GM12874 (cell line): ENCODE data around the gene ACOXL.

Experiments used
- TF ChIP-seq, protein P1 (sequence below): IDR thresholded peaks from 2 replicates; pipeline ENCODE4 v1.5.1; 2011; ENCODE audit warnings: low read depth, mild to moderate bottlenecking, control low read depth, low read length, moderate library complexity; ENCODE audit not compliant: insufficient read depth

Gene ACOXL

DNA sequence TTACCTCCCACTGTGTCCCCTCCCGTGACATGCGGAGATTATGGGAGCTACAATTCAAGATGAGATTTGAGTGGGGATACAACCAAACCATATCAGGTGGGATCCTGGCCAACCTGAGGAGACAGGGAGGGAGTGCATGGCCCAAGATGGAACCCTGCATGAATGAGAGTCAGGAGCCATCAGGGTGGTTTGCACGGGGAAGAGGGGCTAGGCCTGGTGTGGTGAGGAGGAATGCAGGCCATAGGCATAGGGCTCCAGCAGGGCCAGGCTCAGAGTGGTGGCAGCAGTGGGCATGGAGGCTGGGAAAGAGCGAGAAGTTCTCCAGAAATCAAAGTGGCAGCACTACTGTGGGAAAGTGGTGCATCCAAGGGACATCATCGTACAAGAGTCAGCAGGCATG is 314.3 kb downstream of the ACOXL start:
- TF ChIP-seq, protein P1, sequence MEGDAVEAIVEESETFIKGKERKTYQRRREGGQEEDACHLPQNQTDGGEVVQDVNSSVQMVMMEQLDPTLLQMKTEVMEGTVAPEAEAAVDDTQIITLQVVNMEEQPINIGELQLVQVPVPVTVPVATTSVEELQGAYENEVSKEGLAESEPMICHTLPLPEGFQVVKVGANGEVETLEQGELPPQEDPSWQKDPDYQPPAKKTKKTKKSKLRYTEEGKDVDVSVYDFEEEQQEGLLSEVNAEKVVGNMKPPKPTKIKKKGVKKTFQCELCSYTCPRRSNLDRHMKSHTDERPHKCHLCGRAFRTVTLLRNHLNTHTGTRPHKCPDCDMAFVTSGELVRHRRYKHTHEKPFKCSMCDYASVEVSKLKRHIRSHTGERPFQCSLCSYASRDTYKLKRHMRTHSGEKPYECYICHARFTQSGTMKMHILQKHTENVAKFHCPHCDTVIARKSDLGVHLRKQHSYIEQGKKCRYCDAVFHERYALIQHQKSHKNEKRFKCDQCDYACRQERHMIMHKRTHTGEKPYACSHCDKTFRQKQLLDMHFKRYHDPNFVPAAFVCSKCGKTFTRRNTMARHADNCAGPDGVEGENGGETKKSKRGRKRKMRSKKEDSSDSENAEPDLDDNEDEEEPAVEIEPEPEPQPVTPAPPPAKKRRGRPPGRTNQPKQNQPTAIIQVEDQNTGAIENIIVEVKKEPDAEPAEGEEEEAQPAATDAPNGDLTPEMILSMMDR, result no peak

DNA sequence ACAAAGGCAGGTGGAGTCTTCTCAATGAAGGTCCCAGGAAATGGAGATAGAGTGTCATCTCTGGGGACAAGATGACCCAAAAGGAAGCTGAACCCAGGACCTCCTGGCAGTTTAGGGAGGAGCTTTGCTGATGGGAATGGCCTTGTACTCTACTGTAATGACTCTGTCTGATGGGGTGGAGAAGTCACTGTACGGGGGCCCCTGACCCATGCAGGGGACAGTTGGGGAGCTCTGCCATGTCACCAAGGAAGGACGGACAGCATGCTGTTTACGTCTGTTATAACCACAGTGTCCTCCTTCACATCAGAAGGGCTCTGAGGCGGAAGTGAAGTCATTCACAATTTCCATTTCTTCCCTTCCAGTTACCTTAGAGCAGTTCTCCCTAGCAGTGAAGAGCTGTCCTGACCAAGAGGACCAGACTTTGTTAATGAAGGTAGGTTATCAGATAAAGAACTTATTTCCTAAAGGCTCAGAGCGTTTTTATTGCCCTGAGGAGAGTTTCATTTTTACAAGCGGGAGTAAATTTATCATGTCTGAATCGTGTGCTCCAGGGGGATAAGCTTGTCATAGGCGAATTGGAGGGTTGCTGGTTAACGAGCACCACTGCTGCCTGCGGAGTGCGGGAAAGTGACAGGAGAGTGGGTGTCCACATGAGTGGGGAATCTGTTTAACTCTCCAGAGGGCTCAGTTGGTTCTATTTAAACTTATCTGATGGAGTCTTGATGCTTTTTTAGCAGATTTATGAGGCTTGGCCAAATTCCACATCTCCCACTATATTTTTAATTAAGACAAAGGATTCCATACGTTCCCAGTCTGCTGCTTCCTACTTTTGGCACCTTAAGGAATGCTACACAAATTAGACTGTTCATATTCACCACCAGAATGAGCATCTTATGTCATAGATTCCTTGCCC is 316.7 kb downstream of the ACOXL start:
- TF ChIP-seq, protein P1, result no peak

DNA sequence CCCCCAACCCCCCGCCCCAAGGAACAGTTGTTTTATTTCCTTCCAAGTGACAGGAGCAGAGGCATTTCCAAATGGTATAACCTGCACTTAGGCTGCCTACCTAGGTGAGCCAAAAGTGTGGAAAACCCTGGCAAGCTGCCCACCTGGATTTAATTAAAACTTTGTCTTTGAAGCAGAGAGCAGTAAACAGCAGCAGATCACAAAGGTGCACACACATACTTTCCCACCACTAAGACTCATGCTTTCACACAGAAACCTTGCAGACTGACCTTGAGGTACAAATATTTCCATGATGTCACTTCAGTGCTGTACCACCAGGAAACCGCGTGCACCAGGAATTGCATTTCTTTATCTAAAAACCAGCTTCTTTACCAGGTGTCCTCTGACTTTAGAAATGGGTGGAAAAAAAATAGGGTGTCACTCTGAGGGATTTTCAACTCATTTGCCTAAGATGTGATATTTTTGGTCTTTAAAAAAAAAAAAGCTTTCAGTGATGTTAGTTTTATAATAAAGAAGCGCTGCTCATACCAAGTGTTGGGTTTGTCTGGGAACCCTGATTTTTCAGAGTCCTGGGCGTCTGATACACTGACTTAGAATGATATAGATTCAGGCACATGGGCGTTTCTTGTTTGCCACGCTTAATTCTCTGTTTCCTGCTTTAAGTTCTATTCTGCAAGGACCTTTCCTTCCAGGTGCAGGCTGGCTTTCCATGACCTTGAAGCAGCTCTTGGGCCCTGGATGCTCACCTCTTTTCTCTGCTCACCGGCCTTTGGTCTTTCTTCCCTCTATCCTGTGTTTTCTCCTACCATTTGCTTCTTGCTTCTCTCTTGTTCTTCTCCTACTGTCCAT is 317.6 kb downstream of the ACOXL start:
- TF ChIP-seq, protein P1, result no peak

DNA sequence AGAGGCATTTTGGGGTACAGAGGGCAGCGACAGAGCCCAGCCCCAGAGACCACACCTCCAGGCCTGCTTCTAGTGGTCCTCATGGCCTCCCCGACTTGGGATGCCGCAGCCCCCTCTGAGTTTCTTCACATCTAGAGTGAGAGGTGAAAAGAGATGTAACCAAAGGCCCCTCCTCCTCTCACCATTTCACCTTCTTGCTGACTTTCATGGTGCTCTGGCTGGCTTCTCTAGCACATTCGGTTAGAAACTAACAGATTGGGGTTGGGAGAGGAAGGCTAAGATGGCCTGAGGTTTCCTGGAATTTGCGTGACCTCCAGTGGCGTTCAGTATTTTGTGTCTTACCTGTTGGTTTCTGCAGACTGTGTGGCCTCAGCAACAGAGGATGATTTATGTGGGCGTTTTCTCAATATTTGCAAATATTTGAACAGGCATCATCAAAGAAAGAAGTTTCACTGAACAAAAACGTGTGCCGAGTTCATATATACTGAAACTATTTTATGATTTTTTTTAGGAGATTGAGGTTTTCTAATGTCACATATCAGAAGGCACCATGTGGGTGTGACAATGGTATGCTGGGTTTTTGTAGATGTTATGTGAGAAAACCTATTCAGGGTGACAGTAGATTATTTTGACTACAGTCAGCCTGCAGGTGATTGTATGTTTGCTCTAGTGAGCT is 318.5 kb downstream of the ACOXL start:
- TF ChIP-seq, protein P1, result no peak

DNA sequence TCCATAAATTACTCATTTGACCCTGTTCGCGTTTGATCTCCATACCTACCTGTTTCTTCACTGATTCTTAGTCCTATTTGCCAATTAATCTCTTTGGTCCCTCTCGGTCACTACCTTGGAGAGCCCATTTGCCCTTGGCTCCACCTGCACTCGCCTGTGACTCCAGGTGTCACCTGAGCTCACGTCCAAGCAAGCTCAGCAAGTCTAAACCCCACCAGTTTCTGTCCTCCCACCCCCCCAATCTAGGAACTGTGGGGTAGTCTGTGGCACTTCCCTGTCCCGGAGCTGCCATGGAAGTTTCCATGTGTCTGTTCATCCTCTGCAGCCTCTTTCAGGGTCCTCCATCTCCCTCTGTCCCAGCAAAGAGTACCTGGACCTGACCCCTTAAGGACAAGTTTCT is 320.2 kb downstream of the ACOXL start:
- TF ChIP-seq, protein P1, result no peak

DNA sequence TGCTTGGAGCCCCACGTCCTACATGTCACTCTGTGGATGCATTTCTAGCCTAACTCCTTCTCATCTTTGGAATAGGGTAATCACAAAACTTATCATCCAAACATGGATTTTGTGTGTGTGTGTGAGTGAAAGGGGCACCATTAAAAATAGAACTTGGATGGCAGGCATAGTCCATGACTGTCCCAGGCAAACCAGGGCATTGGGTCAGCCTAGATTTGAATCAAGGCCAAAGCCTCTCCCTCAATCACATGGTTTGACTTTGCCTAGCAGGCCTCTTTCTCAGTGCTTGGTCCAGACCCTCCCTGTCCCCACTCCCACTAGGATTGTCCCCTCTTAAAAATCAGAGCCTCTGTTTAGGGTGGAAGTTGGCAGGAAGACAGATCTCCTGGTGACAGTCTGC is 320.9 kb downstream of the ACOXL start:
- TF ChIP-seq, protein P1, result no peak
